HG03097 (cell line): ENCODE measurements around the gene ZFP91.

Experiments
- ATAC-seq: cut with Tn5 transposase; IDR thresholded peaks from one replicate; pipeline ENCODE4 v1.9.1; 2021; ENCODE audit not compliant: unreplicated experiment, low FRiP score

ZFP91 gene

DNA sequence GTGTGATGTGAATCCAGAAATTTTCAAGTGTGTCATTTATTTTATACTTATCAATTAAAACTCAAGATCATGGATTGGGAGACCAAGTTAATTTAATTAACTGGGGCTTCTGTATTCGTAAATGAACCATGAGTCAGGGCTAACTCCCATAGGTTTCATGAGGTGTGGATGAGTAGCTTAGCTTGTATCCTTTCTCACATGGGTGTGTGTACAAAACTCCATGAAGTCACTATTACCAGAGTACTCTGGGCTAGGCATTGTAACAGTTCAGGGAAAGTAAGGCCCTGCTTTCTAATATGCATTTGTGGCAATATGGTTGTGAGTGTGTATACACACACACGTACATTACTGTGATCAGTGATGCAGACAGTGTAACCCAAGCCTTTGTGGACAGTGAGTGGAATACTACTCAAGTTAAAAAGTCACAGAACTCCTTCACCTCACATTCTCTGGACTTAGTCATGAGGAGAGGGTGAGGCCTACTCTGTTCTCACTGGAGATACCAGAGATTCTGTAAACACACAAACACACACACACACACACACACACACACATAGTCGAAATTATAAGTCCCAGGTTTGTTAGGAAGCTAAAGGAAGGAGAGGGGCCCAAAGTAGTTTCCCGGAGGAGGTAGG is 47.1 kb downstream of the ZFP91 start:
- no peak for ATAC-seq

DNA sequence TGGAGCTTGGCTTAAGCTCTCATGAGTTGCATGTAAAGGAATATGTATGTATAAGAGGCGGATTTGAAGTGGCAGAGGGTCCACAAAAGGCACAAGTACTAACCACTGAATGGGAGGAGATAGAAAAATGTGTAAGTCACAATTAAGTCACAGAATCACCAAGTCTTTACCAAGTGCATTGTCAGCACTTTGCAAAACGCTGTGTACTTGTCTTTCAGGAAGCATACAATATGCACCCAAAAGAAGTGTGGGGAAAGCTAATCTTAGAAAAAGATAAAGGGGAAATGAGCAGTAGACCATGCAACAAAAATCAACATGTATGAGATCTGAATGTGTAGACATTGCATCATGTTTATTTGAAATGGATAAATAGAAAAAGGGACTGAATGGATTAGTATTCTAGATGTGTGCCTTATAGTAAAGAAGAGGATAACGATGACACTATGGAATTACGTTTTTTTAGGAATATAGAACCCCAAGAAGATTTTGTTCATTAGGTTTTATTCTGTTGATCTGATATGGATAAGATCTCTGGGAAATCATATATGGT is 48.1 kb downstream of the ZFP91 start:
- ATAC-seq = no peak

DNA sequence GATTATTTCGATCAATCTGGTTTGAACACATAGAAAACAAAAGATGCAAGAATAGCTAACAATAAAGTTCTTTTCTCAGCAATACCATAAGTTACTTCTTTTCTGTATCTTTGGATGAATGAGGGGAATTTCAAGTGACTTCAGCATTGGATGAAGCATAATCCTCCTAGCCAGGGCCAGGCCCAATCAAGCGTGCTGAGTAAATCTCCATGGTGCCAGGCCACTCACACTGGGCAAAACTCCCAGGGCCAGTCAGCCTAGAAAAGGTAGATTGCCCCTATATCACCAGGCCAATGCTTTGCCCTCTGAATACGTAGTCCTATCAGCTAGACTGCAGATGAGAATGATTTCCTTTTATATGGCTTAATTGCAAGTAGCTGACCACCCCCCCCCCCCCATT is 49.6 kb downstream of the ZFP91 start:
- ATAC-seq = no peak

DNA sequence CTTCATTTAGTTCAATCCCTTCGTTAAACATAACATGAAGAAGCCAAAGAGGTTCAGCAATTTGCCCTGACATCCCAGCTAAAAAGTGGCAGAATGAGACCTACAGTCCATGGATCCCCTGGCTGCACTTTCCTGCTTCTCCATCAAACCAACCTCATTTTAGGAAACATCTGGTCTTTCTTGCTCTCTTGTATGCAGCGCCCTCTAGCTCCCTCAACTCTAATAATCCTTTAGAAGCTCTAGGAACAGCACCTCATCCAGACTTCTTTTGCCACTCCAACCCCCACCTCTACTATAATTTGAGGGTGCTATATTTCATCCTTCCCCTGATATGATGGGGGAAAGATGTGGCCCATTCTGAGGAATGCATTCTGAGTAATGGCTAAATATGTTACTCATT is 51.0 kb downstream of the ZFP91 start:
- no peak for ATAC-seq

DNA sequence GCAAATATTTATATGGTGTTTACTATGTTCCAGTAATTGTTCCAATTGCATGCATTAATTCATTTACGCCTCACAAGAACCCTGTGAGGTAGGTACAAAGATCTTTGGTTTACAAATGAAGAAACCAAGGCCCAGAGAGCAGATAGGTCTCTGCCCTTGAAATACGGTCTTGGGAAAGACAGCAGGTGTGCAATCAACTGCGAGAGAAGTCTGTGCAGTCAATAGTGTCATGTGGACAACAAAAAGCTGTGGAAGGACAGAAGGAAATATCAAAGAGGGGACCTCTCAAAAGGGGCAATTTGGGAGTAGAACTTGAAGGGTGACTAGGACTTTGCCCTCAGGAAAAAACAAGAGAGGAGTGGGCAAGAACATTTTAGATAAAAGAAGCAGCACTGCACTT is 52.5 kb downstream of the ZFP91 start:
- no peak for ATAC-seq

DNA sequence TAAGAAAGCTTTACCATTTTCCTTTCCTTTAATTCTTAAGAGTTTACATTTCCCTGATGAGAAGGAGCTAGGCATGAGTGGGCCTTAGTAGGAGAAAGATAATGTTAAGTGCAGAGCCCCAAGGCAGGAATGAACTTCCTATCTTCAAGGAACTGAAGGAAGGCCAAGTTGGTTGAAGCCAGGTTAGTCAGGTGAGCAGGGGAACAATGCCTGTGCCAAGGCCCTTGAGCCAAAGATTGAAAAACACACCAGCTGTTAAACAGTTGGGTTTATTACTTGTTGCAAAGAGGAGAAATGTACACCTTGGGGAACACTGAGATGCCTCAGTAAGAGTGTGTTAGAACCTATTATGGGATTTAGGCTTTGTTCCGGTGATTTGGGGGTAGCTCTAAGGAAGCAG is 53.6 kb downstream of the ZFP91 start:
- no peak for ATAC-seq

DNA sequence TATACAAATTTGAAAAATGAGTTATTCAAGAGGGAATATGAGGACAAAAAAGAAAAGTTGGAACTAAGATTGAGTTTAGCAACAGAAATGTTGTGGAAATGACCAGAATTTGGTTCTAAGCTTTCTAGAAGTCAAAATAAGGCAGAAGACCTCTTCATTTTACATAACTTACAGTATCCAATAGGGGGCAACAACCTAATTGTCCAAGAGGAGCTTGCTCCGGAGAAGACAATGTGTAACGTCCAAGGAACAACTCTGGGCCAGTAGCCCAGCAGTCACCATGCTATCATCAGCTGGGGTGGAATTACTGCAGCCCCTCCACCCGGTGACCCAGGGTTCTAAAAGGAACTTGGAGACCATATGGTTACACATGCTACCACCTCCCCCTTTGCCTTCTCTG is 57.7 kb downstream of the ZFP91 start:
- ATAC-seq = no peak

DNA sequence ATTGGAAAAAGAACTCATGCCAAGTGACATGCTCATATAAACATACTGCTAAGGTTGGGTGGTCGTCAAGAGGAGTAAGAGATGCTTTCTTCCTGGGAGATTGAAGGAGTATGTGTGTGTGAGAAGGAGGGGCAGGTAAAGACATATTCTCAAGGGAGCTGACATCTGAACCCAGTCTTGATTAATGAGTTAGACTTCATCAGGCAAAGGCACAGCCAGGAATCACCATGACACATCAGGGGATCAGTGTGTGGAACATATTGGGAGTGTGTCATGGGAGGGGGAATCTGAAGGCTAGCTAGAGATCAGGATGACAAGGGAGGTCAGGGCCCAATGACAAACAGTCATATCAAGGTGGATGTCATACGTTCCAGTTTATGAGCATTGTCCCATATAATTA is 58.5 kb downstream of the ZFP91 start:
- ATAC-seq = no peak

DNA sequence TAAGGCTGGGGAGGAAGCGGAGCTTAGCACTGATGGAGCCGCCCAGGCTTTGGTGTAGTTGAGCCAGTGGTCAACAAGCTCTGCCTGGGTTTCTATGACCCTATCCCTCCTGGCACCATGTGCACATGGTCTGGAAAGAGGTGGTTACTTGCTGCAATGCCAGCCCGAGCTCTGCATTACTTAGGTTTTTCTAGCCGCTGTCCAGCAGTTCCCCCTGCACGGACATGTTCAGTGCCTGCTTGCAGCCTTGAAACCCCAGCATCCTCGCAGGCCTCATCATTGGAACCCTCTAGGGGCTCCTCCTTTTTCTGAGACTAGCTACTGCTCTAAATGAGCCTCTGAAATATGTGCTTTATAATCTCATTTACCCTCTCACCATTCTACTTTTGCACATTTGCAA is 60.2 kb downstream of the ZFP91 start:
- no peak for ATAC-seq

DNA sequence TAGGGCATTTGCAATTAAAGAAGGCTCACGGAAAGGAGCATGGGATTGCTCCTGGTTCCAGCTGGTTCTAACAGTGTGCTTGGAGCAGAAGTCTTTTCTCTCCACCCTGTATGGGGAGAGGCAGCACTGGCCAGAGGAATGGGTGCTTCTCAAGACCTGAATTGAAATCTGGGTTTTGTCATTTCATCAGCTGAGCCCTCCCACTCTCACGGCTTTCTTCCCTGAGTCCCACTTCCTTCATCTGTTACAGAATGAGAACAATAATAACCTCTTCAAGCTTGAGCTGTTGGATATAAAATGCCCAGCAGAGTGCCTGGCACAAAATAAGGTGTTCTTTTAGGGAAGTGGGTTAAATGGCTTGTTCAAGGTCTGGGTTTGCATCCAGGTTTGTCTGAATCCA is 60.8 kb downstream of the ZFP91 start:
- ATAC-seq = no peak

DNA sequence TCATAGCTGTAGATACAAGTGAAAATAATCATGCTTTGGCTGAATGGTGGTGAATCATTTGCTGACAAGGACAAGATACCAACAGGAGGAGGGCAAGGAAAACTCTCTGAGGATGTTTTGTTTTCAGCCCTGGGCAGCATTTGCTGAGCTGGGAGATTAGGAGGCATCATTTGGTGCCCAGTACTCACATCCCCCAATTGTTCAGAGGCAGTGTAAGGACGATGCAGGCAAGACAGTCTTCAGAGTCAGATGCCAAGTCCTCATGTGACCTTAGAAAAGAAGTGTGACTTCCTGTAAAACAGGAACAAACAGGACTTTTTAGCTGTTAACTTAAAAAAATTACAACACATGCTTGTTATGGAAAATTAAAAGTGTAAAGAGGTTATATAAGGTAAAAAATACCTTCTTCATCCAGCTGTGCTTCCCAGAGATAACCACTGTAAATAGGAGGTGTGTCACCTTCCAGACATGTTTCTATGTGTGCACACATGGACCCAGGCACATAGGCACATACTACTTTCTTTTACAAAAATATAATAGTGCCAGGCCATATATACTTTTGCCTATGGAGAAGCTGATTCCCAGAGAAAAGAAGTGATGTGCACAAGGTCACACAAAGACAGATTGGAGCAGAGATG is 61.6 kb downstream of the ZFP91 start:
- ATAC-seq = no peak

DNA sequence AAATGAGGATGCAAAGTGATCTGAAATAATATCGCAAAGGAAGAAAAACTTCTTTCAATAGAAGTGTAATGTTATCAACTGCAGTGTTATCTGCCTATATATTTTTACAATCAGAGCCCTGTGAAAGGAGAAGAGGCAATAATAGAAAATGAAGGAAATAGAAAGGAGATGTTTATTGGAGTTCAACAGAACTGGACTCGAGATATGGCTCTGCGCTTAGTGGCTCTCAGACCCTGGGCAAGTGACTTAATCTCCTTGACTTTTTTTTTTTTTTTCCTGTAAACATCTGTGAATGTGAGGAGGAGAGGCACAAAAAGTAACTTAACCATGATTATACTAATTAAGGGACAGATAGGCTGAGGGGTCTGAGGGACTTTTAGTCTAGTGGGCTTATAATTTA is 62.5 kb downstream of the ZFP91 start:
- no peak for ATAC-seq

DNA sequence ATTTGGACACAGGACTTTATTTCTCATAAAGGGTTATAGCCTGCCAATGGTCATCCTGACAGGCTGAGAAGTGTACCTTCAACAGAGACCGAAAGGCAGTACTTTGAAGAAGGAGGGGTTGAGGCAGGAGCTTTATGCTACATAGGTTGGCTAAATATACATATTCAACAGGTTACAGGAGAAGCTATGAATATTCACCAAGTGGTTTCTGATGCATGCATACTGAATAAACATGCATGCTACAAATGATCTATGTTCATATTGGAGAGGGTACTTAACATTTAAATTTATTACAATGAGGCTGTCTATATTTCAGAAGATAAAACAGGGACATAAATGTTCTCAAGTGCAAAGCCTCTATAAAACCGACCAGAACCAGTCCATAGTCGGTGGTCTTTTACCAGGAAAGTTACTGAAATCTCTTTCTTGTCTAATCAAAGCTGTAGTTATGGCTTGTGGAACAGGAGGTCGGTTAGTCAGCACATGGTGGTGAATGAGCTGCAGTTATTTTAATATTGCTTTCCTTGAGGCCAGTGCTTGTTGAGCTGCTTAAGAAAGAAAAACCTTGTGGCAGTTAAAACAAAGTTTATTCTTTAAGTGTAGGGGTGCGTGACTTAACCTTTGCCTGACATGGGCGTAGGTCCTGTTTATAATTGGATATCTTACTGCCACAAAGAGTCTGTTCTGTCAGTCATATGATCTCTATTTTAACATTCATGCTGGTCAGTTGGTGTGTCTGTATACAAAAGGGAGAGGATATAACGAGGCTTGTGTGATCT is 63.1 kb downstream of the ZFP91 start:
- ATAC-seq = no peak

DNA sequence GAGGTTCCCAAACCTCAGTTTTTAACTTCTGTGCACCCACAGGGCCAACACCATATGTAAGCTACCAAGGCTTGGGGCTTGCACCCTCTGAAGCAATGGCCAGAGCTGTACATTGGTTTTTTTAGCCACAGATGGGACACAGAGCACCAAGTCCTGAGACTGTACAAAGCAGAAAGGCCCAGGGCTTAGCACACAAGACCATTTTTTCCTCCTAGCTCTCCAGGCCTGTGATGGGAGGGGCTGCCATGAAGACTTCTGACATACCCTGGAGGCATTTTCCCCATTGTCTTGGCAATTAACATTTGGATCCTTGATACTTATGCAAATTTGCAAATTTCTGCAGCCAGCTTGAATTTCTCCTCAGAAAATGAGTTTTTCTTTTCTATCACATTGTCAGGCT is 67.0 kb downstream of the ZFP91 start:
- no peak for ATAC-seq

DNA sequence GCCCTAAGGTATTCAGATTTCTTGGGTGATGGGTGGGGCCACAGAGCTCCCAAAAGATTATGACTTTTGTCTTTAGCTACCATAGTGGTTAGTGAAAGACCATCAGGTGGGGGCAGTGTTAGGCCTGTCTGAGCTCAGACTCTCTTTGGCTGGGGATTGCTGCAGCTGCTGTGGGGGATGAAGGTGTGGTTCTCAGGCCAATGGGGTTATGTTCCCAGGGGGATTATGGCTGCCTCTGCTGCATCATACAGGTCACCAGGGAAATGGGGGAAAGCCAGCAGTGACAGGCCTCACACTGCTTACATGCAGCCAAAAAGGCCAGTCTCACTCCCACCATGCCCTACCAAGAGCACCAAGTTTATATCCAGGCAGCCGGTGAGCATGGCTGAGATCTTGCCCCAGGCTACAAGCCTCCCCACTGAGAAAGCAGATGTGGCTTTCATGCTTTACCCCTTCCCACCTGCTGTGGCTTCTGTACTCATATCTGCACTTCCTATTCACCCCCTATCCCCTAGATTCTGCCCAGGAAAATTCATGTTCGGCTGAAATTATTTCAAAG is 68.4 kb downstream of the ZFP91 start:
- ATAC-seq = peak; percentile 89

DNA sequence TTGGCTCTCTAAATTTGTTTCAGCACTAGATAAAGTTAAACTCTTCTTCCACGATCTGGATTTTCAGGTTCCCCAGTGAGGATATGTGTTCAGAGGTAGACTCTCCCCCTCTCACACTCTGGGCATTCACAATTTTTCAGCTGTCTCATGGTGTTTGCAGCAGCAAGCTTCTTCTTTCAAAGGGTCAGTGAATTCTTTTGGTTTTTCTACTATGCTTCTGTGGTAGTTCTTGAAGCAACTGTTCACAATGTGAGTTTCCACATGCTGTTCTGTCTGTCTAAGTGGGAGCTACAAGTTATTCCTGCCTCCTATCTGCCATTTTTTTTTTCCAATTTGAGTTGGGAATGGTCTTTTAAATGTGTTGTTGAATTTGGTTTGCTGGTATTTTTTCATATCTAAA is 69.0 kb downstream of the ZFP91 start:
- peak; percentile 5 for ATAC-seq

DNA sequence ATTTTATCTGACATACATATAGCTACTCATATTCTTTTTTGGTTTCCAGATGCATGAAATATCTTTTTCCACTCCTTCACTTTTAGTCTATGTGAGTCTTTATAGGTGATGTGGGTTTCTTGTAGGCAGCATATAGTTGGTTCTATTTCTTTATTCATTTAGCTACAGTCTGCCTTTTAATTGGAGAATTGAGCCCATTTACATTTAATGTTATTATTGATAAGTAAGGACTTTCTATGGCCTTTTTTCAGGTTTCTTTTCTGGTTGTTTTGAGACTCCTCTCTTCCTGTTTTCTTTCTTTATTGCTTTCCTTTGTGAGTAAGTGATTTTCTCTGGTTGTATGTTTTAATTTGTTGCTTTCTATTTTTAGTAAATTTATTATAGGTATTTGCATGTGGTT is 70.8 kb downstream of the ZFP91 start:
- no peak for ATAC-seq

DNA sequence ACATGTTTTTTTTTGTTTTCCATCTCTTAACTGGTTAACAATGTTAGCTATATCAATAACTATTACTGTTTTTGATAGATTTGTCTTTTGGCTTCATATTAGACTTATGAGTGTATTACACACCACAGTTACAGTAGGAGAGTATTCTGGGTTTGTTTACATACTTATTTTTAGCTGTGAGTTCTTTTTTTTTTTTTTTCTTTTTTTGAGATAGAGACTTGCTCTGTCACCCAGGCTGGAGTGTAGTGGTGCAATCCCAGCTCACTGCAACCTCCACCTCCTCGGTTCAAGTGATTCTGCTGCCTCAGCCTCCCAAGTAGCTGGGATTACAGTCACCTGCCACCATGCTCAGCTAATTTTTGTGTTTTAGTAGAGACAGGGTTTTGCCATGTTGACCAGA is 71.6 kb downstream of the ZFP91 start:
- ATAC-seq = no peak

DNA sequence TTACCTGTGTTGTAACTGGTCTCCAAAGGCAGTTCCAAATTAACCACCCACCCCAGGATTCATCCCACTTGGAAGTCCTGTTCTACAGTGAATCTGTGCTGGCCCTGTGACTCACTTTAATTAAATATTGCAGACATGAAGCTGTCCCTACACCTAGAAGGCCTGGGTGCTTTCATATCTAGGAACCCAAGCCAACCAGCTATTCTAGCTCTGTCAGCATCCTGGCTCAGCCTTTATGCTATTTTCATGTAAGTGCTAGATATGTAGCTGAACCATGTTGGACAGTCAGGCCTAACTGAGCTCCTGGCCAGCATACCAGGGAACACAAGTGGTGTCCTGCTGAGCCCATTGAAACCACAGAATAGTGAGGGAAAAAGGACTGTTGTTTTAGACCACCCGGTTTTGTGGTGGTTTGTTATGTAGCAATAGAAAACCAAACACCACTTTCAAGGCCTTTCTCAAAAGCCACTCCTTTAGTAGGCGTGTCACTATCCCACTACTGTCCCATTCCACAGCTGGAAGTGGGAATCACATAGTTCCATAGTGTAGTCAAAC is 73.9 kb downstream of the ZFP91 start:
- ATAC-seq = no peak

DNA sequence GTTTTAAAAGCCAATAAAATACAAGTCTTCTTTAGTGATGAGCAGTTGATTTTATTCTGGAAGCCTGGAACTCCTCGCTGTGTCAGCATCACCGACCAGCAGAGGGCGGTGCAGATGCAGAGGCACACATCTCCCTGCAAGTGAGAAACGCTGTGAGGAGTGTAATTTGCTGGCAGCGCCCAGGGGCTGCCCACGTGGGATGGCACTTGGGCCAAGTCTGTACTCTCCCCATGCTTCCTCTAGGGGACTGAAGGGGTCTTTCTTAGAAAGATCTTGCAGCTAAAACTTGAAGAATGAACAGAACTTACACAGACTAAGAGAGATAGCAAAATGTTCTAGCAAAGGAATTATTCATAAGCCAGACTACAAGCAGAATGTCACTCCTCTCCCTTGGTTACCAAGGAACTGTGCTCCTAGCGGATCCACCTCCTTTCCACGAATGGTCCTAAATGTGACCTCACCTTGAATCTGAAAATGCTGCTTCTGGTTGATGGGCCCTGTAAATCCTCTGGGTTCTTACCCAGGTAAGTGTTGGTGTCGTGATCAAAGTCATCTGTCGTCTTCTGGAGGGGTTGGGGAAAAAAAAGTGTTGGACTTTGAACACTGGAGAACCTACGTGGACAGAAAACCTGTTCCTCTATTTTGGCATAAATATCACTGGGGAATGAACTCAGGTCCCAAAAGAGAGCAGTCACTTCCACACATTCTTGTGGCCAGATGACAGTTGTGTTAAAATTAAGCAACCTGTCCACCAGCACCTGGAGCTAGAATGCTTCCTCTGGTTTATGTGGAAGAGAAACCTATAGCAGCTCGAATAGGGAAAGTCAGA is 75.4 kb downstream of the ZFP91 start:
- ATAC-seq = peak; percentile 72
